ENCODE data around the gene FXYD1.

The FXYD1 gene

GRCh38 chr19:35104361-35104760 is 34.3 kb upstream of the FXYD1 start:
- H3K4me3 ChIP-seq = no peak overlapping the region
- DNase-seq (ENCODE audit: low spot score) = no peak
- no peak for TF ChIP-seq CTCF (IDR thresholded peaks at IDR 0.05)
- no peak overlapping the region for H3K27ac ChIP-seq

DNA sequence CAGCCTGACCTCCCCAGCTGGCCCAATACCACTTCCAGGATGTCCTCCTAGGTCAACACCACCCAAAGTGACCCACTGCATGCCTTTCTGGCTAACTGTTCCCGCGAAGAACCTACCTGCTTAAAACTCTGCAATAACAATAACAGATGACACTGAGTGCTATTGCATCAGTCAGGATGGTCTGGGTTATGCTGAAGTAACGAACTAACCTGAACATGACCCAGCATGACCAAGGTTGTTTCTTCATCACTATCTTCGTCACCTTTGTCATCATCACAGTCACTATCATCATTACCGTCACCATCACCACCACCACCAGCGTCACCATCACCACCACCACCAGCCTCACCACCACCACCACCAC is 33.6 kb upstream of the FXYD1 start:
- no peak for TF ChIP-seq CTCF (IDR thresholded peaks at IDR 0.05)
- Histone ChIP-seq H3K4me3 (no peak overlapping the region), H3K27ac (no peak overlapping the region)
- DNase-seq (ENCODE audit: low spot score) = no peak

GRCh38 chr19:35105411-35106290 is 33.0 kb upstream of the FXYD1 start:
- H3K4me3 ChIP-seq = no peak overlapping the region
- DNase-seq (ENCODE audit: low spot score) = no peak
- TF ChIP-seq CTCF (IDR thresholded peaks at IDR 0.05) = no peak
- peak overlapping the region in 1 of 2 donors; percentile 4 for H3K27ac ChIP-seq

DNA sequence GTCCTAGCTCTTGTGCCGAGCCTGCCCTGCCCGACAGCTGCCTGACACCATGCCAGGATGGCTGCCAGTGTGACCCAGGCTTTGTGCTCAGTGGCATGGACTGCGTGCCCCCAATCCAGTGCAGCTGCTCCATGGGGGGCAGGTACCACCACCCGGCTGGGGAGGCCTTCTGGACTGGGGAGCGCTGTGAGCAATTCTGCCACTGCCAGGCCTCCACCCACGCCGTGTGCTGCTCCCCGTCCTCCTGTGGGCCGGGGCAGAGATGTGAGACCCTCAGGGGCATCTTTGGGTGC is 32.4 kb upstream of the FXYD1 start:
- no peak for TF ChIP-seq CTCF (IDR thresholded peaks at IDR 0.05)

DNA sequence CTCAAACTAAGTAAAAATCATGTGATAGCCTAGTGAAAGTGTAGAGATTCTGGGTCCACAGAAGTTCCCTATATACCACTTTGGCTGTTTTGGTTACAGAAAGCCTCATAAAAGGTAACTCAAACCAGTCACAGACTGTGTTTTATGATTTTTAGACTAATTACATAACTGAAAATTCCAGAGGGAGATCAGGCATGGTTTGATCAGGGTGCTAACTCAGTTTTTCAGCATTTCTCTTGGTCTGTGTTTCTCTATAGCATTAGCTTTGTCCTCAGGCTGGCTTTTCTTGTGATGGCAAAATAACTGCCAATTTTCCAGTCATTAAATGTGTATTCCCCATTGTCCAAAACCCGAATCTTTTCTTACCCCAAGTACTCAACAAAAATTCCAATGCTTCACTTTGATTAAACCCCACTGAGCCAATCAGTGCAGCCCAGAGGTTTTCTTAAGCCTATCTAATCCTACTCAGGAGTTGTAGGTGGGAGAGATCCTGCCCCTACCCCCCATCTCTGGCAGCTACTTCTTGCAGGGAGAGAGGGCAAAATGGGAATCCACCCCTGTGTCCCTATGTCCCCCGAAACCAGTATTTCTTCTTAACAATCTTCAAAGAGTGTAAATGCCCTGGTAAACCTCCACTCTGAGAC is 31.6 kb upstream of the FXYD1 start:
- DNase-seq (ENCODE audit: low spot score) = no peak
- TF ChIP-seq CTCF (IDR thresholded peaks at IDR 0.05) = no peak
- Histone ChIP-seq H3K4me3 (no peak overlapping the region), H3K27ac (no peak overlapping the region)

More for the DNA sequence above, 32.4 kb upstream of the FXYD1 start:
- Histone ChIP-seq H3K4me3 (no peak overlapping the region), H3K27ac (no peak overlapping the region)
- DNase-seq (ENCODE audit: low spot score) = no peak

DNA sequence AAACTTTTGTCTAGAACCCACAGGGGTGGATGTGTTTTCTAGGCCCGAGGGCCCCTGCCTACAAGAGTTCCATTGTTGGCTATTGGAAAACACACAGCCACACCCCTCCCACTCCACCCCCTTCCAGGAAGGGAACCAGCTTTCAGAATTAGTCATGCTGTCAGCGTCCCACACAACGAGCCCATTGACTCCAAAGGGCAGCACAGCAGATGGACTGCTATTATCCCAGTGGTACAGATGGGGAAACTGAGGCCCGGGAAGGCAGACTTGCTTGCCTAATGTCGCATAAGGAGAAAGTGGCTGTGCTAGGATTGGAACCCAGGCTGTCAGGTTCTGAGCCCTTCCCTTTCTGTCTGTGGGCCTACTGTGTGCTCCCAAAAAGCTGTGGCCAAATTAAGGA is 31.1 kb upstream of the FXYD1 start:
- no peak for TF ChIP-seq CTCF (IDR thresholded peaks at IDR 0.05)
- peak overlapping the region in 1 of 2 donors; percentile 23 for H3K27ac ChIP-seq

GRCh38 chr19:35108730-35109129 is 29.9 kb upstream of the FXYD1 start:
- no peak overlapping the region for H3K4me3 ChIP-seq
- no peak for TF ChIP-seq CTCF (IDR thresholded peaks at IDR 0.05)
- no peak for DNase-seq (ENCODE audit: low spot score)
- peak overlapping the region in 1 of 2 donors; percentile 3 for H3K27ac ChIP-seq

More for the DNA sequence above, 31.1 kb upstream of the FXYD1 start:
- no peak overlapping the region for H3K4me3 ChIP-seq
- DNase-seq (ENCODE audit: low spot score) = no peak

Measured in coronary artery (tissue), 2 donors.